ENCODE data around the gene MCU. TPM values are rescaled to one million over a fixed set of nuclear protein-coding genes. Genes with fewer than 3 reads are reported as not detected.
"Not testable (repeated sequence)": the region's sequence is repeated elsewhere in the genome, so short reads cannot be mapped to it uniquely, and the experiment has no call there.

The MCU gene
- polyA plus RNA-seq, 6 donors from 2014 or later = 6.0 to 14.9 (median 10.2) TPM

DNA sequence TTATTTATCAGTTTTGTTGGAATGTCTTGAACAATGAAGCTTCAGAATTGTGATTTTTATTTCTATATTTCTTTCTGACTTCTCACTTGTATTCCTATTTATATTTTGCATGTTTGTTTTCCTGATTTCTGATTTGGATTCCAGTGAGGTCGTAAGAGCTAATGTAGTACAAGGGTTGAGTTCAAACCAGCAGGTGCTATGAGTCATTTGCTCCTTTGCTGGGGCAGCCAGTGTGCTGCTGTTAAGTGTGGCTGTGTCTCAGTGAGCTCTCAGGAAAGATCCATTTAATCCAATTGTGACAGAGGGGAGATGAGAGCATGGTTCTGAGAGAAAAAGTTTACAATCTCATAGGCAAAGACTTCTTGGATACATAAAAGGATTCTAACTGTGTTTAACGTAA lies 48.6 kb downstream of the MCU start:
- peaks cover 0 to 5% of the 10 kb centered on the region in 2 donors for H3K36me3 Mint-ChIP-seq
- H3K27me3 Mint-ChIP-seq = no peaks in the 10 kb centered on the region
- peaks cover 23 to 43% (median 25%) of the 10 kb centered on the region in 3 donors for H3K4me1 Mint-ChIP-seq
- peak overlapping the region in 1 of 6 donors; percentile 71 for H3K27ac Mint-ChIP-seq
- H3K4me3 Mint-ChIP-seq = no peak overlapping the region
- H3K9me3 Mint-ChIP-seq = no peaks in the 10 kb centered on the region
- ATAC-seq (ENCODE audit: low read depth in 2 of 2) (no peak), DNase-seq (no peak)

- H3K27ac Mint-ChIP-seq = no peak overlapping the region
- no peaks in the 10 kb centered on the region for H3K27me3 Mint-ChIP-seq
Observed at GRCh38 chr10:72742092-72742491, 50.1 kb downstream of the MCU start.

DNA sequence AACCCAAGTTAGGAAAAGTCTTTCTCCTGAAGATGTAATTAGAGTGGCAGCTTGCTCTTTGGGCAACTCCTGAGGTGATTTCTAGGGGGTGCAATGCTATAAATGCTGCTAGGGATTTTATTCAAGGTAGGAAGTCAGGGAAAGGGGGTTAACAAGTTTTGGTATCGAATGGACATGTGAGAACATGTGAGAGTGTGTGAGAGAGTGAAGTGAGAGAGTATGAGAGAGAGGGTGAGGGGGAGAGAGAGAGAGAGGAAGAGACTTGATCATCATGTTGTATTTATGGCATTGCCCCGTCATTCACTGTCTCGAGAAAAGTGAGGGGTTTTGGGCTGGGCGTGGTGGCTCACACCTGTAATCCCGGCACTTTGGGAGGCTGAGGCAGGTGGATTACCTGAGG lies 50.9 kb downstream of the MCU start:
- H3K36me3 Mint-ChIP-seq = peaks cover 0 to 5% of the 10 kb centered on the region in 2 donors
- ATAC-seq (ENCODE audit: low read depth in 2 of 2) = no peak

More at GRCh38 chr10:72742092-72742491, 50.1 kb downstream of the MCU start:
- Mint-ChIP-seq H3K4me1 (peaks cover 10 to 29% (median 11%) of the 10 kb centered on the region in 3 donors), H3K9me3 (no peaks in the 10 kb centered on the region), H3K36me3 (peaks cover 0 to 5% of the 10 kb centered on the region in 2 donors), H3K4me3 (no peak overlapping the region)
- no peak for ATAC-seq (ENCODE audit: low read depth in 2 of 2)
- no peak for DNase-seq

DNA sequence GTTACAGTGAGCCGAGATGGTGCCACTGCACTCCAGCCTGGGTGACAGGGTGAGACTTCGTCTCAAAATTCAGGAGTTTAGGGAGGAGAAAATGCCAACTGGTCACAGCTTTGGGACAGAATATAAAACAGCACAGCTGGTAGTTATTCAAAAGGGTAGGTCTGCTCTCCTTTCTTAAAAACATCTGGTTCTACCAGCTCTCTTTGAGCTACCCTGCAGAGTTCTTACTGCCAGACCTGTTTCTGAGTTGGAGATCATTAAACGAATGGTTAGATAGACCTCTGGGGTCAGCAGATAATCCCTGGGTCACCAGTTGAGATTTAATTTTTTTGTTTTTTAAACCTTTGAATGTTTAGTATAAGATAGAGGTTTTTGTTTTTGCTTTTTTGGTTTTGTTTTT lies 52.6 kb downstream of the MCU start:
- Mint-ChIP-seq H3K4me1 (peaks cover 0 to 14% (median 0%) of the 10 kb centered on the region in 3 donors), H3K27ac (peak overlapping the region in 1 of 6 donors; percentile 32), H3K36me3 (peaks cover 0 to 5% of the 10 kb centered on the region in 2 donors), H3K4me3 (no peak overlapping the region), H3K9me3 (no peaks in the 10 kb centered on the region), H3K27me3 (no peaks in the 10 kb centered on the region)
- DNase-seq = no peak
- ATAC-seq (ENCODE audit: low read depth in 2 of 2) = no peak

More for the DNA sequence above, 50.9 kb downstream of the MCU start:
- H3K27ac Mint-ChIP-seq = peak overlapping the region in 2 of 6 donors; percentile 20 to 70
- H3K4me3 Mint-ChIP-seq = no peak overlapping the region
- no peaks in the 10 kb centered on the region for H3K27me3 Mint-ChIP-seq
- peaks cover 4 to 22% (median 9%) of the 10 kb centered on the region in 3 donors for H3K4me1 Mint-ChIP-seq
- no peaks in the 10 kb centered on the region for H3K9me3 Mint-ChIP-seq
- no peak for DNase-seq

DNA sequence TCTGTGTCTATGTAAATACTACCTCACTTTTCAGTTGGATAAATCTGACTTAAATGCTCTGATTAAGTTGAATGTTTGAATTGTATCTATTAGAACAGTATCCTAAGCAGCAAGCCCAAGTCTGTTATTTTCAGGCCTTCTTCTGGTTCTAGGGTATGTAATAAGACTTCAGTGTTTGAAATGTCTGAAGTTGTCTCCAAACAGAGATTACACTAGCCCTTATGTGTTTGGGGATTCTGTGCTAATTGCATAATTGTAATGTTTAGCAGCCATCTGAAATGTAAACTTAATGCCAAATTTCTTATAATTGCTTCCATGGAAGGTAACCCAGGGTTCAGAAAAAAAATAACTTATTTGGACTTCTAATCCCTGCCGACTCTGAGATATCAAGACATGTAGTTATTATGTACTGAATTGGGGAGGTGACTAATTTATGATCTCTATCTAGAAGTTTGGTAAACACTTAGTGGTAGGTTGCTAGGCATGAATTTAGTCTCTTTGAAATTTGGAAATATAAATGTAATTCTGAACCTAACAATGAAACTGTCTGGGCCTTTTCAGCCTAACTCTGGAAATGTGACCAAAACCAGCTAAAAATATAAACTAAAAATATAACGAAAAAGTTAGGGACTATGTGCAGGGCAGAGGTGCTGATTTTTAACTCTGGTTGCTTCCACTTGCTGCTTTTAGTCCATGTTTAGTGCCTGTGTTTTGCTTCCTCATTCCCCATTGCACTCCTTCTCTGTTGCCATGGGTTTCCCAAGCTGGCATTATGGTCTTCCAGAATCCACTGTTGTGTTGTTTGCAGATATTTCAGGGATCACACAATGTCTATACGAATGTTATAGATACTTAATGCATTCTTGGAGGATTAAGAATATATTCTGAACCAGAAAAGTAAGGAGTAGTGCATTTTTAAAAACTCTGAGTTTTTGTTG lies 54.8 kb downstream of the MCU start:
- H3K27ac Mint-ChIP-seq = peak overlapping the region in 2 of 6 donors; percentile 26 to 36
- no peak overlapping the region for H3K4me3 Mint-ChIP-seq
- no peaks in the 10 kb centered on the region for H3K36me3 Mint-ChIP-seq
- H3K9me3 Mint-ChIP-seq = no peaks in the 10 kb centered on the region
- DNase-seq (no peak), ATAC-seq (ENCODE audit: low read depth in 2 of 2) (no peak)
- H3K4me1 Mint-ChIP-seq = peaks cover 0 to 14% (median 0%) of the 10 kb centered on the region in 3 donors
- no peaks in the 10 kb centered on the region for H3K27me3 Mint-ChIP-seq

GRCh38 chr10:72747521-72747920 lies 55.6 kb downstream of the MCU start:
- Mint-ChIP-seq H3K27ac (no peak overlapping the region), H3K36me3 (no peaks in the 10 kb centered on the region), H3K9me3 (no peaks in the 10 kb centered on the region), H3K4me3 (no peak overlapping the region), H3K27me3 (no peaks in the 10 kb centered on the region), H3K4me1 (peaks cover 0 to 10% (median 0%) of the 10 kb centered on the region in 3 donors)
- DNase-seq = no peak
- ATAC-seq (ENCODE audit: low read depth in 2 of 2) = no peak

GRCh38 chr10:72753760-72754231 lies 61.9 kb downstream of the MCU start:
- peak overlapping the region in 3 of 6 donors; percentile 56 to 91 (median 69) for H3K27ac Mint-ChIP-seq
- H3K4me1 Mint-ChIP-seq = peaks cover 7 to 13% (median 10%) of the 10 kb centered on the region in 3 donors
- H3K36me3 Mint-ChIP-seq = no peaks in the 10 kb centered on the region
- no peaks in the 10 kb centered on the region for H3K27me3 Mint-ChIP-seq
- DNase-seq (no peak), ATAC-seq (ENCODE audit: low read depth in 2 of 2) (no peak)
- H3K9me3 Mint-ChIP-seq = no peaks in the 10 kb centered on the region
- no peak overlapping the region for H3K4me3 Mint-ChIP-seq

DNA sequence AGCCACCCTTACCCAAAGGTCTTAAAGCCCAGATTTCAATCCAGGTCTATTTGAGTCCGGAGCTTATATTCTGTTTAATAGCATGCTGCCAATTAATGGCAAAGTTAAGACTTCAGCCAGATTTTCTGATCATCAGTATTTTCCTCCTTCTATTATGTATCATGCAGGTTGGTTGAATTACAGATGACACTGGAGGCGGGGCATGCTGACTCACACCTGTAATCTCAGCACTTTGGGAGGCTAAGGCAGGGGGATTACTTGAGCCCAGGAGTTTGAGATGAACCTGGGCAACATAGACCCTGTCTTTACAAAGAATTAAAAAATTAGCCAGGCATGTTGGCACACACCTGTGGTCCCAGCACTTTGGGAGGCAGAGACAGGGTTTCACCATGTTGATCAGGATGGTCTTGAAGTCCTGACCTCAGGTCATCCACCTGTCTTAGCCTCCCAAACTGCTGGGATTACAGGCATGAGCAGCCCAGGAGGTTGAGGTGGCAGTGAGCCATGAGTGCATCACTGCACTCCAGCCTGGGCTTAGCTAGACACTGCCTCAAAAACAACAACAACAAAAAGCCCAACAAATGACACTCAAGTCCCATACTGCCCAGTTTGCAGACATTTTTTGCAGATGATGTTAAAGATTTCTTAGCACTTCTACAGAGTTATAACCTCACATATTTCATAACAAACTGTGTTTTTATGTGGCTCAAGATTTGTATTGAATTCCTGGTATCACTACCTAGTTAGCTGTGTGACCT lies 62.5 kb downstream of the MCU start:
- Mint-ChIP-seq H3K27me3 (no peaks in the 10 kb centered on the region), H3K36me3 (no peaks in the 10 kb centered on the region), H3K9me3 (no peaks in the 10 kb centered on the region), H3K27ac (peak overlapping the region in 1 of 6 donors; percentile 56), H3K4me1 (peaks cover 7 to 15% (median 13%) of the 10 kb centered on the region in 3 donors), H3K4me3 (no peak overlapping the region)
- DNase-seq (no peak), ATAC-seq (ENCODE audit: low read depth in 2 of 2) (no peak)

DNA sequence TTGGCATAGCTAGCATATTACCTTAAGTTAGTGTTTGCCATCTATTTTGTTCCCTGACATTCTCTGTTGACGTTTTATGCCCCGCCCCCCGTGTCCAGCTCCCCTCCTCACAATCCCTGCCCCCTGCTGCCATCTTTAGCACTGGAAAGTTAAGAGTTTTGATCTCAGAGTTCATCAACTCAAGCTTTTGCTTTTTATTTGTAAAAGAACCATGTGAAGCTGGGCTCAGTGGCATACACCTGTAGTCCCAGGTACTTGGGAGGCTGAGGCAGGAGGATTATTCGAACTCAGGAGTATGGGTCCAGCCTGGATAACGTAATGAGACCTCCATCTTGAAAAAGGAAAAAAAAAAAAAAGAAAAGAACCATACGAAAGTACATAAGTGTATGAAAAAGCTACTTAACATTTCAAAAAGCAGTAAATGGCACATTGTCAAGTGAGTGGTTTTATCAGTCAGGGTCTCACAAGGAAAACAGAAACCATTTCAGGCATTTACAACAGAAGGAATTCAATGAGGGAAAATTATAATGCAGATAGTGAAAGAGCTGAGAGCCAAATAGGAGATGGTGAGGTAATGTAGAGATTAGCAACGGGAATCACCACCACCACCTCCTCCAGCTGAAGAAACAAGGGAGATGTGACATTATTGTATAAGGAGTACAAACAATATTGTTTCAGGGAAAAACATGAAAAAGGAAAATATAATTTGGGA lies 64.9 kb downstream of the MCU start:
- H3K9me3 Mint-ChIP-seq = no peaks in the 10 kb centered on the region
- H3K4me1 Mint-ChIP-seq = peaks cover 7 to 15% (median 13%) of the 10 kb centered on the region in 3 donors
- H3K4me3 Mint-ChIP-seq = no peak overlapping the region
- H3K27me3 Mint-ChIP-seq = no peaks in the 10 kb centered on the region
- peak overlapping the region in 1 of 6 donors; percentile 21 for H3K27ac Mint-ChIP-seq
- H3K36me3 Mint-ChIP-seq = no peaks in the 10 kb centered on the region
- DNase-seq (no peak), ATAC-seq (ENCODE audit: low read depth in 2 of 2) (no peak)

- H3K27me3 Mint-ChIP-seq = no peaks in the 10 kb centered on the region
- ATAC-seq (ENCODE audit: low read depth in 2 of 2) (no peak), DNase-seq (no peak)
- no peak overlapping the region for H3K4me3 Mint-ChIP-seq
- H3K4me1 Mint-ChIP-seq = peaks cover 7 to 15% (median 13%) of the 10 kb centered on the region in 3 donors
- peak overlapping the region in 1 of 6 donors; percentile 4 for H3K27ac Mint-ChIP-seq
- no peaks in the 10 kb centered on the region for H3K36me3 Mint-ChIP-seq
- no peaks in the 10 kb centered on the region for H3K9me3 Mint-ChIP-seq
Observed at GRCh38 chr10:72757732-72758131, 65.8 kb downstream of the MCU start.

- DNase-seq; H3K4me1 Mint-ChIP-seq; H3K27me3 Mint-ChIP-seq; H3K36me3 Mint-ChIP-seq; H3K9me3 Mint-ChIP-seq; H3K4me3 Mint-ChIP-seq; ATAC-seq (ENCODE audit: low read depth in 2 of 2): not testable (repeated sequence)
- H3K27ac Mint-ChIP-seq = peak overlapping the region in 2 of 6 donors; percentile 63 to 74
Observed at GRCh38 chr10:72758930-72759329, 67.0 kb downstream of the MCU start.

- Mint-ChIP-seq H3K4me3 (no peak overlapping the region), H3K27ac (no peak overlapping the region), H3K9me3 (no peaks in the 10 kb centered on the region), H3K27me3 (no peaks in the 10 kb centered on the region), H3K36me3 (peaks cover 0 to 5% of the 10 kb centered on the region in 2 donors), H3K4me1 (peaks cover 3 to 7% (median 5%) of the 10 kb centered on the region in 3 donors)
- DNase-seq = no peak
- no peak for ATAC-seq (ENCODE audit: low read depth in 2 of 2)
Observed at GRCh38 chr10:72759584-72759983, 67.6 kb downstream of the MCU start.

GRCh38 chr10:72761498-72761897 lies 69.6 kb downstream of the MCU start:
- peaks cover 0 to 8% of the 10 kb centered on the region in 2 donors for H3K36me3 Mint-ChIP-seq
- H3K27ac Mint-ChIP-seq = no peak overlapping the region
- DNase-seq = no peak
- no peaks in the 10 kb centered on the region for H3K27me3 Mint-ChIP-seq
- H3K4me1 Mint-ChIP-seq = peaks cover 0 to 5% (median 2%) of the 10 kb centered on the region in 3 donors
- no peak for ATAC-seq (ENCODE audit: low read depth in 2 of 2)
- peaks cover 0 to 3% (median 0%) of the 10 kb centered on the region in 7 donors for H3K9me3 Mint-ChIP-seq
- no peak overlapping the region for H3K4me3 Mint-ChIP-seq
